HG03521 (cell line): ENCODE data around the gene STOX2.

Experiments
- ATAC-seq: cut with Tn5 transposase; IDR thresholded peaks from one replicate; pipeline ENCODE4 v1.9.1; 2021; ENCODE audit warnings: mild to moderate bottlenecking, moderate library complexity; ENCODE audit not compliant: unreplicated experiment

Gene STOX2

GRCh38 chr4:183905081-183905592 lies at the start of gene STOX2:
TSS of gene STOX2 (plus strand) at chr4:183905307. CDS start at chr4:183906791, 1,484 bp downstream.
- no peak for ATAC-seq

GRCh38 chr4:183855323-183856190 lies 49.5 kb upstream of the STOX2 start:
- ATAC-seq = no peak

GRCh38 chr4:183857040-183857439 lies 48.1 kb upstream of the STOX2 start:
- no peak for ATAC-seq

- no peak for ATAC-seq
Measured at GRCh38 chr4:183858011-183858615, 47.0 kb upstream of the STOX2 start.

GRCh38 chr4:183860119-183860518 lies 45.0 kb upstream of the STOX2 start:
- ATAC-seq = no peak

GRCh38 chr4:183860731-183861130 lies 44.4 kb upstream of the STOX2 start:
- ATAC-seq = no peak

GRCh38 chr4:183861426-183861825 lies 43.7 kb upstream of the STOX2 start:
- no peak for ATAC-seq

- ATAC-seq = no peak
Measured at GRCh38 chr4:183863155-183863825, 41.8 kb upstream of the STOX2 start.

GRCh38 chr4:183867247-183867646 lies 37.9 kb upstream of the STOX2 start:
- ATAC-seq = no peak

GRCh38 chr4:183870997-183871396 lies 34.1 kb upstream of the STOX2 start:
- ATAC-seq = no peak

- no peak for ATAC-seq
Measured at GRCh38 chr4:183871581-183871980, 33.5 kb upstream of the STOX2 start.

GRCh38 chr4:183872531-183872930 lies 32.6 kb upstream of the STOX2 start:
- no peak for ATAC-seq

- no peak for ATAC-seq
Measured at GRCh38 chr4:183873409-183874185, 31.5 kb upstream of the STOX2 start.

- ATAC-seq = no peak
Measured at GRCh38 chr4:183875251-183875825, 29.8 kb upstream of the STOX2 start.

GRCh38 chr4:183876268-183876934 lies 28.7 kb upstream of the STOX2 start:
- ATAC-seq = no peak

- ATAC-seq = no peak
Measured at GRCh38 chr4:183878251-183878970, 26.7 kb upstream of the STOX2 start.

GRCh38 chr4:183885205-183885720 lies 19.8 kb upstream of the STOX2 start:
- ATAC-seq = no peak

- ATAC-seq = no peak
Measured at GRCh38 chr4:183887351-183887750, 17.8 kb upstream of the STOX2 start.

- no peak for ATAC-seq
Measured at GRCh38 chr4:183888564-183888963, 16.5 kb upstream of the STOX2 start.
